HEK293 (cell line): ENCODE results near the gene GCNT1.

Experiments used
- CTCF ChIA-PET: fragments of 350-600 bp; formaldehyde crosslinking; extraction: SDS; loops from one replicate; lab custom pipeline; 2021; ENCODE audit warnings: antibody characterized with exemption; lab: Yijun Ruan, JAX
- POLR2A ChIA-PET: fragments of 300-600 bp; formaldehyde crosslinking; extraction: SDS; loops from one replicate; lab custom pipeline; 2020; ENCODE audit warnings: antibody characterized with exemption, inconsistent platforms; lab: Yijun Ruan, JAX
- H3K27ac ChIP-seq: fragments of 200-500 bp; sonication (Bioruptor generic); 2 replicates; pipeline ENCODE4 v1.5.1; 2014; ENCODE audit warnings: low read depth, low read length, control low read depth, inconsistent platforms; ENCODE audit errors: extremely low read depth
- H3K36me3 ChIP-seq, 2 experiments: fragments of 200-500 bp in 1 of 2; sonication (Bioruptor generic) in 1 of 2; 1 replicate in 1 of 2; 2 replicates in 1 of 2; pipeline ENCODE4 v1.5.1; 2014 to 2017; ENCODE audit warnings: inconsistent platforms in 2 of 2, low read length in 2 of 2; ENCODE audit not compliant: control insufficient read depth in 2 of 2, insufficient read depth in 1 of 2
- H3K4me1 ChIP-seq: fragments of 200-500 bp; sonication (Bioruptor generic); 2 replicates; pipeline ENCODE4 v1.5.1; 2014; ENCODE audit warnings: mild to moderate bottlenecking, low read length, inconsistent platforms; ENCODE audit not compliant: control insufficient read depth, insufficient read depth
- H3K4me3 ChIP-seq: 2 replicates; pipeline ENCODE4 v1.5.1; 2011; ENCODE audit warnings: low read depth, mild to moderate bottlenecking, control low read depth, low read length, moderate library complexity
- H3K9me3 ChIP-seq: fragments of 200-500 bp; sonication (Bioruptor generic); 2 replicates; pipeline ENCODE4 v1.5.1; 2014; ENCODE audit warnings: low read depth, low read length, inconsistent platforms; ENCODE audit not compliant: control insufficient read depth, insufficient read depth
- BCL11A ChIP-seq: fragments of 450-650 bp; formaldehyde crosslinking; IDR thresholded peaks from 2 replicates; pipeline ENCODE4 v1.5.1; 2016; ENCODE audit warnings: low read depth, missing biosample characterization, missing genetic modification characterization
- BCL11B ChIP-seq: fragments of 450-650 bp; formaldehyde crosslinking; IDR thresholded peaks from 2 replicates; pipeline ENCODE4 v1.5.1; 2016; ENCODE audit warnings: low read depth, missing biosample characterization, missing genetic modification characterization
- ZBTB44 ChIP-seq: fragments of 450-650 bp; IDR thresholded peaks from 2 replicates; pipeline ENCODE4 v1.5.1; 2018; ENCODE audit warnings: missing biosample characterization, mild to moderate bottlenecking, missing genetic modification characterization
- ZBTB7A ChIP-seq: fragments of 450-650 bp; formaldehyde crosslinking; IDR thresholded peaks from 2 replicates; pipeline ENCODE4 v1.5.1; 2016; ENCODE audit warnings: low read depth, missing biosample characterization, missing genetic modification characterization
- ZNF114 ChIP-seq: fragments of 450-650 bp; formaldehyde crosslinking; IDR thresholded peaks from 2 replicates; pipeline ENCODE4 v1.5.0; 2017; ENCODE audit warnings: missing biosample characterization, missing genetic modification characterization
- ZNF214 ChIP-seq: fragments of 450-650 bp; formaldehyde crosslinking; IDR thresholded peaks from 2 replicates; pipeline ENCODE4 v1.5.1; 2017; ENCODE audit warnings: missing biosample characterization, mild to moderate bottlenecking, missing genetic modification characterization, borderline replicate concordance
- ZNF248 ChIP-seq: fragments of 450-650 bp; formaldehyde crosslinking; IDR thresholded peaks from 2 replicates; pipeline ENCODE4 v1.5.1; 2017; ENCODE audit warnings: missing biosample characterization, missing genetic modification characterization
- ZNF274 ChIP-seq, 2 experiments: fragments of 200-500 bp in 1 of 2; fragments of 450-650 bp in 1 of 2; sonication (Bioruptor generic) in 1 of 2; formaldehyde crosslinking in 1 of 2; IDR thresholded peaks; 2 replicates each; pipeline versions ENCODE4 v1.5.1 to v1.6.1; 2014 to 2016; ENCODE audit warnings: borderline replicate concordance in 1 of 2, inconsistent platforms in 1 of 2, low read length in 1 of 2, missing biosample characterization in 1 of 2, missing genetic modification characterization in 1 of 2
- ZNF324 ChIP-seq: fragments of 450-650 bp; formaldehyde crosslinking; IDR thresholded peaks from 2 replicates; pipeline ENCODE4 v1.5.1; 2016; ENCODE audit warnings: missing biosample characterization, missing genetic modification characterization
- ZNF366 ChIP-seq: fragments of 450-650 bp; formaldehyde crosslinking; conservative IDR thresholded peaks from 2 replicates; pipeline ENCODE4 v1.5.1; 2016; ENCODE audit warnings: missing biosample characterization, missing genetic modification characterization
- ZNF423 ChIP-seq: fragments of 450-650 bp; formaldehyde crosslinking; IDR thresholded peaks from 2 replicates; pipeline ENCODE4 v1.5.1; 2016; ENCODE audit warnings: missing biosample characterization, missing genetic modification characterization
- ZNF561 ChIP-seq: fragments of 450-650 bp; IDR thresholded peaks from 2 replicates; pipeline ENCODE4 v1.5.1; 2018; ENCODE audit warnings: missing biosample characterization, missing genetic modification characterization, borderline replicate concordance
- ZSCAN30 ChIP-seq: fragments of 450-650 bp; IDR thresholded peaks from 2 replicates; pipeline ENCODE4 v1.5.1; 2018; ENCODE audit warnings: missing biosample characterization, mild to moderate bottlenecking, missing genetic modification characterization, moderate library complexity
- TF ChIP-seq, protein P1 (sequence below): fragments of 450-650 bp; formaldehyde crosslinking; IDR thresholded peaks from 2 replicates; pipeline ENCODE4 v1.5.1; 2016; ENCODE audit warnings: missing biosample characterization, missing genetic modification characterization
- TF ChIP-seq, protein P2 (sequence below): fragments of 450-650 bp; formaldehyde crosslinking; IDR thresholded peaks from 2 replicates; pipeline ENCODE4 v1.5.1; 2016; ENCODE audit warnings: missing biosample characterization, missing genetic modification characterization
- TF ChIP-seq, protein P3 (sequence below): fragments of 450-650 bp; formaldehyde crosslinking; IDR thresholded peaks from 2 replicates; pipeline ENCODE4 v1.5.1; 2016; ENCODE audit warnings: missing biosample characterization, missing genetic modification characterization

The GCNT1 gene

GRCh38 chr9:76443887-76444286 lies 15.1 kb upstream of the GCNT1 start:
- Histone ChIP-seq H3K9me3 (no peaks in the 10 kb centered on the region), H3K4me1 (no peaks in the 10 kb centered on the region), H3K4me3 (no peak overlapping the region), H3K27ac (no peak overlapping the region), H3K36me3 (no peaks in the 10 kb centered on the region)
- POLR2A ChIA-PET: no interaction called here
- CTCF ChIA-PET: interaction anchor here (0.6 to 2.0 kb wide), 4 partner anchors 23 to 260 kb away, joined by 3 to 4 read pairs (median 4); no protein-coding TSS in a partner anchor
- no peak for TF ChIP-seq BCL11B (tag by site-specific recombination)
- peak; percentile 51; the same call in 1 of the 2 replicates for TF ChIP-seq ZNF366

GRCh38 chr9:76444322-76444929 lies 14.6 kb upstream of the GCNT1 start:
- CTCF ChIA-PET: interaction anchor here (0.5 to 2.0 kb wide), 6 partner anchors 72 to 260 kb away, joined by 3 to 13 read pairs (median 4); no protein-coding TSS in a partner anchor
- Histone ChIP-seq H3K9me3 (no peaks in the 10 kb centered on the region), H3K27ac (no peak overlapping the region), H3K4me1 (no peaks in the 10 kb centered on the region)
- TF ChIP-seq ZNF324 (tag by site-specific recombination): no peak
- TF ChIP-seq ZNF423 (tag by site-specific recombination): no peak
- TF ChIP-seq ZBTB44: no peak
- no peak for TF ChIP-seq ZNF561 (tag by site-specific recombination)
- TF ChIP-seq BCL11A (tag by site-specific recombination): no peak
- TF ChIP-seq, protein P1, sequence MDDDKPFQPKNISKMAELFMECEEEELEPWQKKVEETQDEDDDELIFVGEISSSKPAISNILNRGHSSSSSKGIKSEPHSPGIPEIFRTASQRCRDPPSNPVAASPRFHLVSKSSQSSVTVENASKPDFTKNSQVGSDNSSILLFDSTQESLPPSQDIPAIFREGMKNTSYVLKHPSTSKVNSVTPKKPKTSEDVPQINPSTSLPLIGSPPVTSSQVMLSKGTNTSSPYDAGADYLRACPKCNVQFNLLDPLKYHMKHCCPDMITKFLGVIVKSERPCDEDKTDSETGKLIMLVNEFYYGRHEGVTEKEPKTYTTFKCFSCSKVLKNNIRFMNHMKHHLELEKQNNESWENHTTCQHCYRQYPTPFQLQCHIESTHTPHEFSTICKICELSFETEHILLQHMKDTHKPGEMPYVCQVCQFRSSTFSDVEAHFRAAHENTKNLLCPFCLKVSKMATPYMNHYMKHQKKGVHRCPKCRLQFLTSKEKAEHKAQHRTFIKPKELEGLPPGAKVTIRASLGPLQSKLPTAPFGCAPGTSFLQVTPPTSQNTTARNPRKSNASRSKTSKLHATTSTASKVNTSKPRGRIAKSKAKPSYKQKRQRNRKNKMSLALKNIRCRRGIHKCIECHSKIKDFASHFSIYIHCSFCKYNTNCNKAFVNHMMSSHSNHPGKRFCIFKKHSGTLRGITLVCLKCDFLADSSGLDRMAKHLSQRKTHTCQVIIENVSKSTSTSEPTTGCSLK (tag by site-specific recombination): no peak
- TF ChIP-seq ZNF114: no peak
- TF ChIP-seq ZNF248: no peak
- TF ChIP-seq, protein P2, sequence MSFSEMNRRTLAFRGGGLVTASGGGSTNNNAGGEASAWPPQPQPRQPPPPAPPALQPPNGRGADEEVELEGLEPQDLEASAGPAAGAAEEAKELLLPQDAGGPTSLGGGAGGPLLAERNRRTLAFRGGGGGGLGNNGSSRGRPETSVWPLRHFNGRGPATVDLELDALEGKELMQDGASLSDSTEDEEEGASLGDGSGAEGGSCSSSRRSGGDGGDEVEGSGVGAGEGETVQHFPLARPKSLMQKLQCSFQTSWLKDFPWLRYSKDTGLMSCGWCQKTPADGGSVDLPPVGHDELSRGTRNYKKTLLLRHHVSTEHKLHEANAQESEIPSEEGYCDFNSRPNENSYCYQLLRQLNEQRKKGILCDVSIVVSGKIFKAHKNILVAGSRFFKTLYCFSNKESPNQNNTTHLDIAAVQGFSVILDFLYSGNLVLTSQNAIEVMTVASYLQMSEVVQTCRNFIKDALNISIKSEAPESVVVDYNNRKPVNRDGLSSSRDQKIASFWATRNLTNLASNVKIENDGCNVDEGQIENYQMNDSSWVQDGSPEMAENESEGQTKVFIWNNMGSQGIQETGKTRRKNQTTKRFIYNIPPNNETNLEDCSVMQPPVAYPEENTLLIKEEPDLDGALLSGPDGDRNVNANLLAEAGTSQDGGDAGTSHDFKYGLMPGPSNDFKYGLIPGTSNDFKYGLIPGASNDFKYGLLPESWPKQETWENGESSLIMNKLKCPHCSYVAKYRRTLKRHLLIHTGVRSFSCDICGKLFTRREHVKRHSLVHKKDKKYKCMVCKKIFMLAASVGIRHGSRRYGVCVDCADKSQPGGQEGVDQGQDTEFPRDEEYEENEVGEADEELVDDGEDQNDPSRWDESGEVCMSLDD: no peak
- no peak for TF ChIP-seq ZSCAN30 (tag by site-specific recombination)
- TF ChIP-seq ZNF274 (IDR thresholded peaks at IDR 0.05; ENCODE audit: low read length): no peak
- TF ChIP-seq ZNF274 (tag by site-specific recombination; IDR thresholded peaks at IDR 0.05; ENCODE audit: borderline replicate concordance): no peak
- TF ChIP-seq, protein P3, sequence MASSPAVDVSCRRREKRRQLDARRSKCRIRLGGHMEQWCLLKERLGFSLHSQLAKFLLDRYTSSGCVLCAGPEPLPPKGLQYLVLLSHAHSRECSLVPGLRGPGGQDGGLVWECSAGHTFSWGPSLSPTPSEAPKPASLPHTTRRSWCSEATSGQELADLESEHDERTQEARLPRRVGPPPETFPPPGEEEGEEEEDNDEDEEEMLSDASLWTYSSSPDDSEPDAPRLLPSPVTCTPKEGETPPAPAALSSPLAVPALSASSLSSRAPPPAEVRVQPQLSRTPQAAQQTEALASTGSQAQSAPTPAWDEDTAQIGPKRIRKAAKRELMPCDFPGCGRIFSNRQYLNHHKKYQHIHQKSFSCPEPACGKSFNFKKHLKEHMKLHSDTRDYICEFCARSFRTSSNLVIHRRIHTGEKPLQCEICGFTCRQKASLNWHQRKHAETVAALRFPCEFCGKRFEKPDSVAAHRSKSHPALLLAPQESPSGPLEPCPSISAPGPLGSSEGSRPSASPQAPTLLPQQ (tag by site-specific recombination): no peak
- TF ChIP-seq ZNF214 (tag by site-specific recombination): no peak
- TF ChIP-seq ZBTB7A (tag by site-specific recombination): no peak
- TF ChIP-seq, all 188 proteins: peak for 0
- Histone ChIP-seq H3K4me3 (no peak overlapping the region), H3K36me3 (no peaks in the 10 kb centered on the region)
- POLR2A ChIA-PET: interaction anchor here (0.5 kb wide), 1 partner anchor 17 kb away, joined by 7 read pairs; no protein-coding TSS in a partner anchor
